Heart left ventricle (tissue), 13 donors: ENCODE measurements around the gene BAIAP2L1.
A peak's percentile ranks its signal among the peaks of the same experiment; 100 is the strongest.

Experiments
- POLR2A ChIP-seq, 2 donors: fragments of 450-650 bp; IDR thresholded peaks; one replicate each; pipeline ENCODE4 v1.6.1; 2017; ENCODE audit warnings: antibody characterized with exemption in 2 of 2, mild to moderate bottlenecking in 2 of 2, moderate library complexity in 2 of 2
- TF ChIP-seq, protein P1 (sequence below), 12 donors: fragments of 200-600 bp; sonication (generic) in 4 of 12; IDR thresholded peaks; one replicate each; pipeline versions ENCODE4 v1.5.0 to v1.8.0; 2018 to 2022; ENCODE audit warnings: antibody characterized with exemption in 12 of 12, mild to moderate bottlenecking in 5 of 12
- donor health status: ischemic (EF 13 %, LVEDD 7.1; RV severe dilation, severe dysfunction).
- donor health status: DM: no; HTN: yes; CAD: no.
- donor health status: DM: no; HTN: no; CAD: no.
- donor health status: ischemic (EF 25% LVEDD 6.9; RV normal size, moderate dysfunction).
- donor health status: ischemic (EF 25% LVEDD 5.7; RV mildly dilated, moderate dysfunction).
- donor health status: ischemic (EF 35%, LVEDD 5.7; RV mildly dilated, moderate dysfunction).
- donor health status: nonischemic (EF 11% LVEDD 7.7; RV severe dilation, severe dysfunction).
- donor health status: DM: yes; HTN: yes; CAD: no.
- donor health status: PGD.
- donor health status: ischemic (EF 29% LVEDD 5.4; RV normal size, mild dysfunction).
- donor health status: nonischemic (EF 23%, LVEDD 6.1; RV moderate dilation, normal function).

DNA sequence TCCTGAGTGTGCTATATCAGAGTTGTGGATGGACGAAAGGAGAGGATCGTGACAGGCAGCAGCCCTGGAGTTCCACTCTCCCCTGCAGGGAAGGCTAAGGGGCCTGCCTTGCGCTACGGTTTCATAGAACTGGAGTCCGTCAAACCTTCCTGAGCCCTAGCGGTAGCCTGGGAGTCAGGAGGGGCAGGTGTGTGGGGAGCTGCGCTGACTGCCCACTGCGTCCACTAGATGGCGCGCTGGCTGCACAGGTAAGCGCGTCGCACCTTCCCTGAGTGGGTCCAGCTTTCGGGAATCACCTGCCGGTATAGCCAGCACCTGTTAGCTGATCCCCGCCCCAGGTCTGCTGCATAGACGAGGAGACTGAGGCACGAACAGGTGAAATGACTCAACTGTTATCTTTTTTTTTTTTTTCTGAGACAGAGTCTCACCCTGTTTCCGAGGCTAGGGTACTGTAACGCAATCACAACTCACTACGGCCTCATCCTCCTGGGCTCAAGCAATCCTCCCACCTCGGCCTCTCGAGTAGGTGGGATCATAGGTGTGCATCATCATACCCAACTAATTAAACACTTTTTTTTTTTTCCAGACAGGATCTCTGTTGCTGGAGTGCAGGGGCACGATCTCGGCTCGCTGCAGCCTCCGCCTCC is 20.2 kb upstream of the BAIAP2L1 start:
- TF ChIP-seq POLR2A (IDR thresholded peaks at IDR 0.05), result no peak
- TF ChIP-seq, protein P1, sequence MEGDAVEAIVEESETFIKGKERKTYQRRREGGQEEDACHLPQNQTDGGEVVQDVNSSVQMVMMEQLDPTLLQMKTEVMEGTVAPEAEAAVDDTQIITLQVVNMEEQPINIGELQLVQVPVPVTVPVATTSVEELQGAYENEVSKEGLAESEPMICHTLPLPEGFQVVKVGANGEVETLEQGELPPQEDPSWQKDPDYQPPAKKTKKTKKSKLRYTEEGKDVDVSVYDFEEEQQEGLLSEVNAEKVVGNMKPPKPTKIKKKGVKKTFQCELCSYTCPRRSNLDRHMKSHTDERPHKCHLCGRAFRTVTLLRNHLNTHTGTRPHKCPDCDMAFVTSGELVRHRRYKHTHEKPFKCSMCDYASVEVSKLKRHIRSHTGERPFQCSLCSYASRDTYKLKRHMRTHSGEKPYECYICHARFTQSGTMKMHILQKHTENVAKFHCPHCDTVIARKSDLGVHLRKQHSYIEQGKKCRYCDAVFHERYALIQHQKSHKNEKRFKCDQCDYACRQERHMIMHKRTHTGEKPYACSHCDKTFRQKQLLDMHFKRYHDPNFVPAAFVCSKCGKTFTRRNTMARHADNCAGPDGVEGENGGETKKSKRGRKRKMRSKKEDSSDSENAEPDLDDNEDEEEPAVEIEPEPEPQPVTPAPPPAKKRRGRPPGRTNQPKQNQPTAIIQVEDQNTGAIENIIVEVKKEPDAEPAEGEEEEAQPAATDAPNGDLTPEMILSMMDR (IDR thresholded peaks at IDR 0.05), result peak; percentile 61 to 84 (median 69)
